GM21737 (cell line): ENCODE results near the gene CDC37.
"Not testable (repeated sequence)": the region's sequence is repeated elsewhere in the genome, so short reads cannot be mapped to it uniquely, and the experiment has no call there.

ENCODE experiments used
- ATAC-seq: cut with Tn5 transposase; IDR thresholded peaks from one replicate; pipeline ENCODE4 v1.9.1; 2021; ENCODE audit warnings: mild to moderate bottlenecking, moderate library complexity; ENCODE audit not compliant: unreplicated experiment

CDC37 gene

GRCh38 chr19:10398819-10399218 lies 4.5 kb downstream of the CDC37 start:
- no peak for ATAC-seq

- no peak for ATAC-seq
Measured at GRCh38 chr19:10395917-10396316, 7.4 kb downstream of the CDC37 start.

GRCh38 chr19:10395436-10395835 lies 7.9 kb downstream of the CDC37 start:
- ATAC-seq, result no peak

- ATAC-seq, result no peak
Measured at GRCh38 chr19:10395003-10395402, 8.3 kb downstream of the CDC37 start.

- ATAC-seq, result no peak
Measured at GRCh38 chr19:10393137-10393536, 10.2 kb downstream of the CDC37 start.

GRCh38 chr19:10392120-10392519 lies 11.2 kb downstream of the CDC37 start:
- no peak for ATAC-seq

- no peak for ATAC-seq
Measured at GRCh38 chr19:10390652-10391286, 12.6 kb downstream of the CDC37 start.

- no peak for ATAC-seq
Measured at GRCh38 chr19:10389863-10390262, 13.5 kb downstream of the CDC37 start.

GRCh38 chr19:10388957-10389356 lies 14.4 kb downstream of the CDC37 start:
- no peak for ATAC-seq

- ATAC-seq, result no peak
Measured at GRCh38 chr19:10384580-10384979, 18.8 kb downstream of the CDC37 start.

- not testable (repeated sequence) for ATAC-seq
Measured at GRCh38 chr19:10383223-10383499, 20.2 kb downstream of the CDC37 start.

GRCh38 chr19:10380313-10381102 lies 22.8 kb downstream of the CDC37 start, which contains the start of gene TYK2:
TYK2 (minus strand) TSS chr19:10380572; CDS start chr19:10378406, 2,166 bp downstream.
- peak; percentile 86 for ATAC-seq

GRCh38 chr19:10379880-10380312 lies 23.4 kb downstream of the CDC37 start:
- no peak for ATAC-seq

- ATAC-seq, result no peak
Measured at GRCh38 chr19:10378124-10378523, 25.2 kb downstream of the CDC37 start.

- ATAC-seq, result not testable (repeated sequence)
Measured at GRCh38 chr19:10377140-10377640, 26.2 kb downstream of the CDC37 start.

GRCh38 chr19:10374931-10375330 lies 28.4 kb downstream of the CDC37 start:
- no peak for ATAC-seq

- ATAC-seq, result no peak
Measured at GRCh38 chr19:10372690-10373089, 30.7 kb downstream of the CDC37 start.

- no peak for ATAC-seq
Measured at GRCh38 chr19:10368101-10368803, 35.1 kb downstream of the CDC37 start.

- not testable (repeated sequence) for ATAC-seq
Measured at GRCh38 chr19:10366950-10367512, 36.3 kb downstream of the CDC37 start.

- ATAC-seq, result no peak
Measured at GRCh38 chr19:10365518-10365917, 37.8 kb downstream of the CDC37 start.

- ATAC-seq, result no peak
Measured at GRCh38 chr19:10364644-10365043, 38.7 kb downstream of the CDC37 start.
